Loucy (cell line): ENCODE results near the gene CTBP2.

Experiments used
- H2AFZ ChIP-seq: fragments of 200-600 bp; sonication (generic); 2 replicates; pipeline ENCODE4 v1.6.0; 2016; ENCODE audit warnings: antibody characterized with exemption, mild to moderate bottlenecking, low read length, moderate library complexity
- H3F3A ChIP-seq: fragments of 200-600 bp; 2 replicates; pipeline ENCODE4 v1.6.0; 2016; ENCODE audit warnings: antibody characterized with exemption, low read depth, mild to moderate bottlenecking
- H3K27me3 ChIP-seq: fragments of 200-600 bp; sonication (generic); 2 replicates; pipeline ENCODE4 v1.6.1; 2014; ENCODE audit warnings: low read length, mild to moderate bottlenecking; ENCODE audit not compliant: insufficient read depth, poor library complexity, severe bottlenecking
- H3K36me3 ChIP-seq: fragments of 200-600 bp; sonication (generic); 2 replicates; pipeline ENCODE4 v1.6.1; 2016; ENCODE audit warnings: low read length; ENCODE audit not compliant: insufficient read depth
- H3K4me1 ChIP-seq: fragments of 200-600 bp; sonication (generic); 2 replicates; pipeline ENCODE4 v1.5.1; 2014; ENCODE audit warnings: low read length, mild to moderate bottlenecking; ENCODE audit not compliant: insufficient read depth, poor library complexity, severe bottlenecking
- H3K4me2 ChIP-seq: fragments of 200-600 bp; sonication (generic); 2 replicates; pipeline ENCODE4 v1.6.0; 2014; ENCODE audit warnings: antibody characterized with exemption, low read length, low read depth, mild to moderate bottlenecking; ENCODE audit not compliant: poor library complexity, severe bottlenecking
- H3K4me3 ChIP-seq: fragments of 200-600 bp; sonication (generic); 2 replicates; pipeline ENCODE4 v1.5.1; 2014; ENCODE audit warnings: low read length, mild to moderate bottlenecking, mixed read lengths; ENCODE audit not compliant: poor library complexity, severe bottlenecking
- H3K79me2 ChIP-seq: fragments of 200-600 bp; sonication (generic); 2 replicates; pipeline ENCODE4 v1.6.1; 2014; ENCODE audit warnings: low read length; ENCODE audit not compliant: insufficient read depth
- H3K9ac ChIP-seq: fragments of 200-600 bp; sonication (generic); 2 replicates; pipeline ENCODE4 v1.6.0; 2014; ENCODE audit warnings: mild to moderate bottlenecking, low read depth, low read length, moderate library complexity; ENCODE audit not compliant: poor library complexity, severe bottlenecking
- H3K9me2 ChIP-seq: fragments of 200-600 bp; sonication (generic); replicated peaks from 2 replicates; pipeline ENCODE4 v1.6.1; 2016; ENCODE audit warnings: low read depth, low read length, mixed read lengths
- H3K9me3 ChIP-seq: fragments of 200-600 bp; sonication (generic); 2 replicates; pipeline ENCODE4 v1.6.1; 2014; ENCODE audit warnings: mild to moderate bottlenecking, antibody characterized with exemption, low read length, low read depth; ENCODE audit not compliant: insufficient read depth
- H4K20me1 ChIP-seq: fragments of 200-600 bp; sonication (generic); 2 replicates; pipeline ENCODE4 v1.6.0; 2014; ENCODE audit warnings: antibody characterized with exemption, low read length, mild to moderate bottlenecking; ENCODE audit not compliant: insufficient read depth, poor library complexity, severe bottlenecking
- CTCF ChIP-seq: fragments of 200-600 bp; sonication (generic); conservative IDR thresholded peaks from 2 replicates; pipeline ENCODE4 v1.5.1; 2014; ENCODE audit warnings: mild to moderate bottlenecking, antibody characterized with exemption, low read length
- EZH2phosphoT487 ChIP-seq: fragments of 200-600 bp; IDR thresholded peaks from 2 replicates; pipeline ENCODE4 v1.6.1; 2018; ENCODE audit warnings: antibody characterized with exemption, mild to moderate bottlenecking, moderate library complexity, borderline replicate concordance

The CTBP2 gene

GRCh38 chr10:124998624-124999291 lies 161.6 kb downstream of the CTBP2 start:
- no peak overlapping the region for H3K4me3 ChIP-seq
- H3K9me3 ChIP-seq, result no peaks in the 10 kb centered on the region
- no peak overlapping the region for H3K9ac ChIP-seq
- H3K9me2 ChIP-seq, result no peaks in the 10 kb centered on the region
- no peaks in the 10 kb centered on the region for H3F3A ChIP-seq
- TF ChIP-seq CTCF, result no peak
- TF ChIP-seq EZH2phosphoT487, result no peak
- H3K4me1 ChIP-seq, result peaks cover 3% of the 10 kb centered on the region
- H4K20me1 ChIP-seq, result no peaks in the 10 kb centered on the region
- no peak overlapping the region for H2AFZ ChIP-seq
- H3K79me2 ChIP-seq, result no peaks in the 10 kb centered on the region
- no peaks in the 10 kb centered on the region for H3K27me3 ChIP-seq
- no peak overlapping the region for H3K4me2 ChIP-seq
- H3K36me3 ChIP-seq, result no peaks in the 10 kb centered on the region

- H3K36me3 ChIP-seq, result no peaks in the 10 kb centered on the region
- no peak overlapping the region for H2AFZ ChIP-seq
These were observed 162.4 kb downstream of the CTBP2 start for GRCh38 chr10:124997771-124998623.

GRCh38 chr10:124997306-124997705 lies 163.1 kb downstream of the CTBP2 start:
- Histone ChIP-seq H3K36me3 (no peaks in the 10 kb centered on the region), H3K27me3 (no peaks in the 10 kb centered on the region), H3K9ac (no peak overlapping the region), H3K79me2 (no peaks in the 10 kb centered on the region), H3K9me2 (no peaks in the 10 kb centered on the region), H3K4me2 (no peak overlapping the region), H2AFZ (no peak overlapping the region), H3F3A (no peaks in the 10 kb centered on the region), H3K4me3 (no peak overlapping the region), H4K20me1 (no peaks in the 10 kb centered on the region), H3K4me1 (peaks cover 3% of the 10 kb centered on the region), H3K9me3 (no peaks in the 10 kb centered on the region)
- no peak for TF ChIP-seq EZH2phosphoT487
- TF ChIP-seq CTCF, result no peak

More at GRCh38 chr10:124997771-124998623, 162.4 kb downstream of the CTBP2 start:
- H3K4me3 ChIP-seq, result no peak overlapping the region
- no peak for TF ChIP-seq CTCF
- no peak for TF ChIP-seq EZH2phosphoT487
- H3K9me2 ChIP-seq, result no peaks in the 10 kb centered on the region
- peaks cover 3% of the 10 kb centered on the region for H3K4me1 ChIP-seq
- H3K9ac ChIP-seq, result no peak overlapping the region
- no peaks in the 10 kb centered on the region for H3K9me3 ChIP-seq
- no peaks in the 10 kb centered on the region for H3K79me2 ChIP-seq
- no peaks in the 10 kb centered on the region for H3F3A ChIP-seq
- H4K20me1 ChIP-seq, result no peaks in the 10 kb centered on the region
- H3K4me2 ChIP-seq, result no peak overlapping the region
- no peaks in the 10 kb centered on the region for H3K27me3 ChIP-seq
